ENCODE results near the gene RPS8.
"Not testable (repeated sequence)": the region's sequence is repeated elsewhere in the genome, so short reads cannot be mapped to it uniquely, and the experiment has no call there.

RPS8 gene

GRCh38 chr1:44783697-44784093, 8.4 kb downstream of the RPS8 start:
- no peak for DNase-seq

GRCh38 chr1:44784094-44785028, 9.0 kb downstream of the RPS8 start:
- no peak for DNase-seq

- no peak for DNase-seq
Observed at GRCh38 chr1:44785029-44785380, 9.7 kb downstream of the RPS8 start.

GRCh38 chr1:44785501-44786137, 10.3 kb downstream of the RPS8 start:
- no peak for DNase-seq

- peak; percentile 62 for DNase-seq
Observed at GRCh38 chr1:44786138-44786840, 10.9 kb downstream of the RPS8 start.

- DNase-seq = no peak
Observed at GRCh38 chr1:44786841-44787426, 11.6 kb downstream of the RPS8 start.

GRCh38 chr1:44787506-44787905, 12.2 kb downstream of the RPS8 start:
- DNase-seq = no peak

DNA sequence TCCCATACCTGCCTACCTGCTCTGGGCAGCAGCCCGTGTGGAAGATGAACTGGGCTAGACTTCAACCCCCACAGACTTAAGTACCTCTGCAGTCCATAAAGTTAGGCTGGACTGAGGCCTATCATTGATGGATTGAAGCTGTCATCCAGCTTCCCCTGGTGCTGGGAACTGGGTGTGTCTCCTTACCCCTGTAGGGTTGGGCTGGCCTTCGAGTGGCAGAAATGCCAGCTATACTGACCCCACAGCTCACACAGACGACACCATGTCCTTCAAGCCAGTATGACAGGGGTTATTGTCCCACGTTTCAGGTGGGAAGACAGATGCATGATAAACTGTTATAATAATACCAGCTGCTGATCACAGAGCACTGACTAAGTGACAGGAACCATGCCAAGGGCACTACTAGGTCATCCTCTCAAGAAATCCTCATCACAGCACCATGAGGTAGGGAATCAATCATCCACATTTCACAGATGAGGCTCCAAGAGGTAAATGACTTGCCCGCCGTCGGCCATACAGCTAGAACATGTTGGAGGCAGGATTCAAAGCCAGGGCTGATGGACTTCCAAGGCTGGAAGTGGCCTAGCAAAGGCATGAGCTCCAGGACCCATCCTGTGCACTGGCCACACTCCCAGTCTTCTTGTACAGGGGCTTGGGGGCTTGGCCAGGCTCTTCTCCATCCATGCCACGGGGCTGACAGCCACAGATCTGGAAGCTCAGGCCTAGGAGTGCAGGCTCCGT, 12.9 kb downstream of the RPS8 start, which contains the start of gene BEST4:
Gene BEST4, minus strand, starts transcription at position 51 of the 741 bp plus-strand sequence. CDS start 465 bp downstream, outside the sequence.
- DNase-seq = no peak

DNA sequence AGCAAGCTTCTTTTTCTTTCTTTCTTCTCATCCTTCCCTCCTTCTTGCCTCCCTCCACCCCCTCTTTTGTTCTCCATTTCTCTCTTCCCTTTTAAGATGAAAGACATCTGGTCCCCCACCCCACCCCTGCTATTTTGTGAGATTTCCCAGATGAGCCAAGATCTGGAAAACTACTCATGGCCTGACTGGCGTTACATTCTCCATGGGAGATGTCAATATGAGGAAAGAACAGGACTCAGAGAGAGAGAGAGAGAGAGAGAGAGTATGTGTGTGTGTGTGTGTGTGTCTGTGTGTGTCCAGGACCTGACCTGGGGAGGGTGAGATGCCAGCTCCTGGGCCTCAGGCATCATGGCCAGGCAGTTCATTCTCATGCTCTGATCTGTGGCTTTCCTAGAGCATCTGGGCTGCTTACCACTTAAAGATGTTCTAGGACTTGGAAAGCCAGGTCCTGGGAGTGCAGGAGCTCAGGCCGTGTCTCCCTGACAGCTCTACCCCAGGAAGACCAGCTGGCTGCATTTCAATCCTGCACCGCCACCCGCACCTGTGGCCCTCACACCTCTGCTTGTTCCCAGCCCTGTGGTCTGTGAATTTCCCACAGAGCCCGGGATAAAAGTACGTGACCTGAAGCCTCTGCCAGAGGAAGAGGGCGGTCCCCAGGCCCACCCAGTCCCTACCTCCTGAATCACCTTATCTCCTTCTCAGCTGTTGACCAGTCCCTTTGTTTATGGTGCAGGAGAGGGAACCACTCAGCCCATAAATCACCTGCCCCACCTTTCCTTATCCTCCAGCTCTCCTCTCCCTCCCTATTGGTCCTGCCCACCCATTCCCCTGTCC, 15.8 kb downstream of the RPS8 start:
- no peak for DNase-seq

GRCh38 chr1:44792736-44793502, 17.6 kb downstream of the RPS8 start:
- no peak for DNase-seq

DNA sequence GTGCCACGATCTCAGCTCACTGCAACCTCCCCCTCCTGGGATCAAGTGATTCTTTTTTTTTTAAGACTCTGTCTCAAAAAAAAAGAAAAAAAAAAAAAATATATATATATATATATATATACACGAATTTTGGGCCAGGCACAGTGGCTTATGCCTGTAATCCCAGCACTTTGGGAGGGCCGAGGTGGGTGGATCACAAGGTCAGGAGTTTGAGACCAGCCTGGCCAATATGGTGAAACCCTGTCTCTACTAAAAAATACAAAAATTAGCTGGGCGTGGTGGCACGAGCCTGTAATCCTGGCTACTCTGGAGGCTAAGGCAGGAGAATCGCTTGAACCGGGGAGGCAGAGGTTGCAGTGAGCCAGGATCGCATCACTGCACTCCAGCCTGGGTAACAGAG, 22.5 kb downstream of the RPS8 start:
- DNase-seq = not testable (repeated sequence)

- no peak for DNase-seq
Observed at GRCh38 chr1:44798481-44799365, 23.4 kb downstream of the RPS8 start.

- DNase-seq = peak; percentile 85
Observed at GRCh38 chr1:44799770-44800584, 24.6 kb downstream of the RPS8 start, which contains the start of gene PLK3. Gene PLK3 (plus strand): TSS chr1:44800377. CDS start chr1:44800464, 87 bp downstream.

GRCh38 chr1:44801491-44802305, 26.4 kb downstream of the RPS8 start:
- no peak for DNase-seq

GRCh38 chr1:44802306-44803061, 27.1 kb downstream of the RPS8 start:
- DNase-seq = no peak

- DNase-seq = no peak
Observed at GRCh38 chr1:44803062-44803311, 27.6 kb downstream of the RPS8 start.
